Measurements from ENCODE around the gene EIF3B.
"Not testable (repeated sequence)": the region's sequence is repeated elsewhere in the genome, so short reads cannot be mapped to it uniquely, and the experiment has no call there.

Gene EIF3B

DNA sequence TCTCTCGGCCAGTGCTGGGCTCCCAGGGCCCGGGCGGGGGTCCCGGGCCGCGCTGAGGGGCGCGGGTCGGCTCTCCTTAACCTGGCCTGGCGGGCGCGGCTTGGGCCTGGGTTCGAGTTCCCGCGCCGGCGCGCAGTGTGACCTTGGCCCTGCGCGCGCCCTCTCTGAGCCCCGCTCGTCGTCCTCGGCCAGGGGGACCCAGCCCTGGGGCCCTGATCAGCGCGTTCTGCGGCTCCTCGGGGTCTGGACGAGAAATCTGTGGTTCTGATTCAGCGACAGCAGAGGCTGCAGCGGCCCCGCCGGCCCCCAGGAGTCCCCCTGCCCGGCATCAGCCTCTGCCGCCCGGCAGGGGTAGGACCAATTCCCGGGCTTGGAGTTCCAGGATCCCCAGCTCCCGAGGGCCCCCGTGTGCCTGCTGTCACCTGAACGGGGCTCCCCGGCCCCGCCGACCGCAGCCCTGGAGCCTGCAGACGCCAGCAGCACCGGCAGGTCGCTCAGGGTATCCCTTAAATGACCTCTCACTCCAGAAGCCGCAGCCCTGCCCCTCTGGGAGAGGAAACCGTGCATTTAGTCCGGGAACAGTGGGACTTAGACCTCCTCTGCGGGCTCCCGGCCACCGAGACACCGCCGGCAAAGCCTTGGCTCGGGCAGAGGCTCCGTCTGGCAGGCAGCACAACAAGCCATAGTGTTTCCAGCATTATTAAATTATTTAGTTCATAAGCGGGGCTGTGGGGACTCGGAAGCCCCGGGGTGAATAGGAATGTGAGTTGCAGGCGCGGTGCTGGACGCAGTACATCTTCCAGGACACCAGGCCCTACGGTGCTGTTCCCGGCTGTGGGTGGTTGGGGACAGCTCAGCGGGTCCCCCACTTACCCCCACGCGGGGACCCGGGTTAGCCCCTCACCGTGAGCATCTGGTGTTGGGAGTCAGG lies 49.4 kb downstream of the EIF3B start:
- no peak for DNase-seq

DNA sequence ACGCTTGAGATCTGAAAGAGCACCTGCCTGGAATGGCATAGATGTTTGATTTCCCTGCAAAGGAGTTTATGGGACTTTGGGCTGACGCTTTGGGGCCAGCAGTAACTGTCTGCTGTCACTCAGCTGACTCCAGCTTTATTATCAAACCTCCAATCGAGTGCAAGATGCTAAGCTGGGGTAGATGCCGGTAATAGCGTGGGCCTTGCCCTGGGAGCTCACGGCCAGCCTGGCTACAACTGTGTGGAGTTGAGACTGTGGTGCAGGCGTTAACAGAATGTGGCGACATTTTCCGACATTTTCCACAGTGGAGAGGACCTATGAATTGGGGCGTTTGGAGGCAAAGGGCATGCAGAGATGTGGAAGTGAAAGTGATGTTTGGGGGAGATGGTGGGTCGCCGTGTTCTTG lies 50.1 kb downstream of the EIF3B start:
- no peak for DNase-seq

DNA sequence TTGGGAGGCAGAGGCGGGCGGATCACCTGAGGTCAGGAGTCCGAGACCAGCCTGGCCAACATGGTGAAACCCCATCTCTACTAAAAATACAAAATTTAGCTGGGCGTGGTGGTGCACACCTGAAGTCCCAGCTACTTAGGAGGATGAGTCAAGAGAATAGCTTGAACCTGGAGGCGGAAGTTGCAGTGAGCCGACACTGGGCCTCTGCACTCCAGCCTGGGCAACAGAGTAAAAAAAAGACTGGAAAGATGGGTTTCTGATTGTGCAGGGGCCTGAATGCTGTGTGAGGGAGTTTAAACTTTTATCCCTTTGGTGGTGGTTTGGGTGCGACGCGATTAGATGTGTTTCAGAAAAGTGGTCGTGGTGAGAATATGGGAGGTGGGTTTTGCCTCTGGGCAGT lies 50.6 kb downstream of the EIF3B start:
- DNase-seq: no peak

- DNase-seq: no peak
Measured at GRCh38 chr7:2405601-2406345, 51.1 kb downstream of the EIF3B start.

DNA sequence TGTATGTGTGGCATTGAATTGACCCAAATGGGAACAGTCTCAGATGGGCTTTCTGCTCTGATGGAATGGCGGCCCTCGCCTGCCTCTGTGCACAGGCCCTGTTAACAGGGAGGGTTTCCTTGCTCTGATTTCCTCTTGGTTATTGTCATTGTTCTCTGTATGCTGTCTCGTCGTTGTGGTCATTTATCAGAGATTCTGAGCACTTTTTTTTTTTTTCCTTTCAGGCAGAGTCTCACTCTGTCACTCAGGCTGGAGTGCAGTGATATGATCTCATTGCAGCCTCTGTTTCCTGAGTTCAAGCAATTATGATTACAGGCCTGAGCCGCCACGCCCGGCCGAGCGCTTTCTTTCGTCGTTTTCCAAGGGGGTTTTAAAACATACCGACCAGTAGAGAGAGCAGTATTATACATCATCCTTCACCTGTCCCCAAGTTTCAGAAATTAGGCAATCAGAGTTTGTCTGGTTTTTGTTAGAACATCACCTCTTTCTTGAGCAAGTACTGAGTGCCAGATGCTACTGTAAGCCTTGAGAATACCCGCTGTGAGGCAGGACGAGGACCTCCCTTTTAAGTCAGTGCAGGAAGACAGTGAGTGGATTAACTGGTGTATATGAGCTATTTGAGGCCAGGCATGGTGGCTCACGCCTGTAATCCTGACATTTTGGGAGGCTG lies 55.3 kb downstream of the EIF3B start:
- no peak for DNase-seq

GRCh38 chr7:2411049-2411448 lies 56.4 kb downstream of the EIF3B start:
- no peak for DNase-seq

DNA sequence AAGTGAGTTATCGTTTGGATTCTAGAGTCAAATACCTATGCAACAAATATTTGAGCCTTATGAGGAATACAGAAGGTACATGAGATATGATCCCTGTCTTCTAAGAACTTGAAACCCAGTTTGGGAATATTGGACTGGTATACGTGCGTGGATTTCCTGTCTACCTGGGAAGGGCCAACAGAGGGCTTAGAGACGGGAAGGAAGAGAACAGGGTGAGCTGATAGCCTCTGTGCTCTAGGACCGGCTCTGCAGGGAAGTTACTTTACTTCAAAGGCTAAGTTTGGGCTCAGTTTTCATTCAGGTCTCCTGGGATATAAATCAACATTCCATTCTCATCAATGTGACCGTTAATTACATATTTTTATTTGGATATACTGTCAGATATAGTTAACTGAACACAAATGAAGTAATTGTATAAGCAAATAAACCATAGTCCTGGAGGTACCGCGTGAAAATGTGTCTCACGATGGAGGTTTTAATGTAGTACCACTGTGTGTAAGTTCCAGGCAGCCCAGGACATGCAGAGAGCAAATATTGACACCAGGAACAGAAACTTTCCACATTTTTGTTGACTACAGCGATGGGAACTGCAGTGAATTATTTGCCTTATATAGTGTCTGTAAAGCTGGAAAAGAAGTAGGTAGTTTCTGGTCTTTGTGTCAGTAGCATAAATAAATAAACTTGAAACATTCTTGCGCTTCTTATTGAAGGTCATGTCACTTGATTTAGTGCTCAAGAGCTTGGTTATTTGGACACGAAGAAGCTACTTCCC lies 57.4 kb downstream of the EIF3B start:
- no peak for DNase-seq

DNA sequence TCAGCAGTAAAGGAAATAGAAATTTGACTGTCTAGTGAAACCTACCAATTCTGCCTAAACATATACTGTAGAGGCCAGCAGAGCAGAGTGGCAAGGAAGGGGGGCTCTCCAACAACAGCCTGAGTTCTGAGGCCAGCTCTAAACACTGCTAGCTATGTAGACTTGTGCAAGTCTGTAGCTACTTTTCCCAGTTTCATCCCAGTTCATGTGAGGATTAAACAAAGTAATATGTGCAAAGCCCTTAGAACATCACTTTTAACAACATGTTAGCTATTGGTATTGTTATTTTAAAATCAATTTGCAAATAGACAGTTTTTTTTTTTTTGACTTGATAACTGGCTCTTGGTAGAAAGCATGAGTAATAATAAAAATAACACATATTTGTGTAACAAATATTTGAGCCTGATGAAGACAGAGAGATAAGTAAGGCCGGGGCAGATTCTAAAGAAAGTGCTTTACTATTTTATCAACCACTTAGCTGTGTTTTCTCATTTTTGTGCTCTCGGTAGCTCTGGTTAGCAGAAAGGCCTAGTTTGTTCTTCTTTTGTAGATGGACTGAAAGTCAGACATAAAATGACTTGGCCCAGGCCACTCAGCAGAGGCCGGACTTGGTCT lies 58.1 kb downstream of the EIF3B start:
- no peak for DNase-seq

DNA sequence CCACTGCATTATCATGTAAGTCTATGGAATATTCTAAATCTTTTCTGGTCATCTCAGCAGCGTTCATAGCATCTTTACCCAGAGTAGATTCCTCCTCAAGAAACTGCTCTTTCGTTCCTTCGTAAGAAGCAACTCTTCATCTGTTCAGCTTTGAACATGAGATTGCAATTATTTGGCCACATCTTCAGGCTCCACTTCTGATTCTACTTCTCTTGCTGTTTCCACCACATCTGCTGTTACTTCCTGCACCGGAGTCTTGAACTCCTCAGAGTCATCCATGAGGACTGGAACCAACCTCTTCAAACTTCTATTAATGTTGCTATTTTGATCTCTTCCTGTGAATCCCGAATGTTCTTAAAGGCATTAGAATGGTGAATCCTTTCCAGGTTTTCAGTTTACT lies 61.4 kb downstream of the EIF3B start:
- DNase-seq: no peak

DNA sequence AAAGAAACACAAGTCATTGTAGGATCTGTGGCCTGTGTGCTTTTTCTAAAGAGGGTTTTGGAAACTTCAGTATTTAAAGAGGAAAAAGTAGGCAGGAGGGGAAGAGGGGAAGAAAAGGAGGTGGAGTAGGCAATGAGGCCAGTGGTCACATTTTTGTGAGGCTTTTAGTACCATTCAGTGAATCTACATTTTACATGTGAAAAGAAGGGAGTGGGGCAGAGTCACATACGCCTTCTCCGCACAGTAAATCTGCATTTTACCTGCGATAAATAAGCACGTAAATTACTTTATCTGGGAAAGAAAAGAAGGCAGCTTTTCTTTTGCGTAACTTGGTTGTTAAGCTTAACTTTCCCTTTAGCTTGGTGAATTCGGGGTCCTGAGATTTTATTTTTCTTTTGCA lies 62.0 kb downstream of the EIF3B start:
- no peak for DNase-seq

DNA sequence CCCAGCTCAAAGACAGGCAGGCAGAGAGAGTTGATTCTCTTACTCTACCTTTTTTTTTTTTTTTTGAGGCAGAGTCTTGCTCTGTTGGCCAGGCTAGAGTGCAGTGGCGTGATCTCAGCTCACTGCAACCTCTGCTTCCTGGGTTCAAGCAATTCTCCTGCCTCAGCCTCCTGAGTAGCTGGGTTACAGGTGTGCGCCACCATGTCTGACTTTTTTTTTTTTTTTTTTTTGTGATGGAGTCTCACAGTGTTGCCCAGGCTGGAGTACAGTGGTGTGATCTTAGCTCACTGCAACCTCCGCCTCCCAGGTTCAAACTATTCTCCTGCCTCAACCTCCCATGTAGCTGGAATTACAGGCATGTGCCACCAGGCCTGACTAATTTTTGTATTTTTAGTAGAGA lies 62.6 kb downstream of the EIF3B start:
- DNase-seq: not testable (repeated sequence)

- DNase-seq: no peak
Measured at GRCh38 chr7:2417981-2418481, 63.4 kb downstream of the EIF3B start.

DNA sequence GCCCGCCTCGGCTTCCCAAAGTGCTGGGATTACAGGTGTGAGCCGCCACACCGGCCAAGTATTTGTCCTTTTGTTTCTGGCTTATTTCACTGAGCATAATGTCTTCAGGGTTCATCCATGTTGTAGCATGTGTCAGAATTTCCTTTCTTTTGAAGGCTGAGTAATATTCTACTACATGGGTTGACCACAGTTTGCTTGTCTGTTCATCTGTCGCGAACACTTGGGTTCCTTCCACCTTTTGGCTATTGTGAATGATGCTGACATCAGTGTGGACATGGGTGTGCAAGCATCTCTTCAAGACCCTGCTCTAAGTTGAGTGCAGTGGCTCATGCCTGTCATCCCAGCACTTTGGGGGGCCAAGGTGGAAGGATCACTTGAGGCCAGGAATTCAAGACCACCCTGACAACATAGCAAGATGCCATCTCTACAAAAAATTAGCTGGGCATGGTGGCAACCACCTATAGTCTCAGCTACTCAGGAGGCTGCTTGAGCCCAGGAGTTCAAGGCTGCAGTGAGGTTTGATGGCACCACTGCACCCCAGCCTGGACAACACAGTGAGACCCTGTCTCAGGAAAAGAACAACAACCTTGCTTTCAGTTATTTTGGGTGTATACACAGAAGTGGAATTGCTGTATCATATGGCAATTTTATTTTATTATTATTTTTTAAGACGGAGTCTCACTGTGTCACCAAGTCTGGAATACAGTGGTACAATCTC lies 65.7 kb downstream of the EIF3B start:
- no peak for DNase-seq

DNA sequence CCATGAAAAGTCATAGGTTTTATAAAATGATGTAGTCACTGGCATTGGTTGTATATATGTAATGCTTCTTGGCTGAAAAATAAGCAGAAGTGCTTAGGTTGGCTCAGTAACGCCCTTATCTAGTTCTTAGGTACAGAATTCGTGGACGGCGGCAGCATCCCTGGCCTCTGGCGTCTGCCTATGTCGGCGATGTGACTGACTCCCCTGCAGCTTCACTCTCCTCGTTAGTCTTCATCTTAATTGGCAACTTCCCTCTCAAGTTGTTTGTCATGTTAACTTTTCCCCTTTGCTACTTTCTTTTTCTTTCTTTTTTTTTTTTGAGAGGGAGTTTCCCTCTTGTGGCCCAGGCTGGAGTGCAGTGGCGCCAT lies 67.3 kb downstream of the EIF3B start:
- no peak for DNase-seq

DNA sequence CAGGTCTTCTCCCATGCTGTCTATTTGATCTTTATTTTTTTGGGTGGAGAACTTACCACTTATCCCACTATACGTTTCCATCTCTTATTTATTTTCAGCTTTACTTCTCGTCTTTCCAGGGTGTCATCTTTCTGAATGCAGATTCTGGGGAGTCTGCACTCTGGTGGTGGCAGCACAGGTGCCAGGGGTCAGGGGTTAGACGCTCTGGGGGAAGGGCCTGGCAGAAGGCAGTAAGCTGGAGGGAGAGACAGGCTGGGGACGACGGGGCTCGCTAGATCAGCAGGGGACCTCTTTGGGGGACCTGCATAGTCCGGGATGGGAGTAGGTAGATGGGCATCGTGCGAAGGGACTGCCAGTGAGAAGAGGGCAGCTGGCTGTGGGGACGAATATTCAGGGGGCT lies 71.1 kb downstream of the EIF3B start:
- no peak for DNase-seq
